ENCODE measurements around the gene TMEM131. TPM values are rescaled to one million over a fixed set of nuclear protein-coding genes. Genes with fewer than 3 reads are reported as not detected.
"Not testable (repeated sequence)": the region's sequence is repeated elsewhere in the genome, so short reads cannot be mapped to it uniquely, and the experiment has no call there.

The TMEM131 gene
- total RNA-seq, 1 donor from 2014 or later = 41.3 TPM

DNA sequence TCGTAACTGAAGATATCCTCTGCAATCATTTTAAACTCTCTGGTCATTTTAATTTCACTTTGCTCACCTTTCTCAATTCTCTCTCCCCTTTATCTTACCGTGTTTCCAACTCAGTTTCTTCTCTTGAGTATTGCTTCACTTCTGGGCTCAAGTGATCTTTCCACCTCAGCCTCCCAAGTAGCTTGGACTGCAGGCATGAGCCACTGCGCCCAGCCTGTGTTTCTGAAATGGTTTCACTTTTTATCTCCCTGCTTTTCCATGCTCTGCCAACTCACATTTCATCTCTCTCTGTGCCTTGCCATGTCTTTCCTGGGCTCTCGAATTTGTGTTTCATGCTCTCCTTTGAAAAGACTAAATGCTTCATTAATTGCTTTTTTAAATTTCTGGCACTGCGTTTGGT, 30.5 kb upstream of the TMEM131 start:
- Mint-ChIP-seq H3K36me3 (no peaks in the 10 kb centered on the region), H3K4me3 (no peak overlapping the region), H3K9me3 (no peaks in the 10 kb centered on the region), H3K4me1 (ENCODE audit: unreplicated experiment) (peaks cover 9% of the 10 kb centered on the region), H3K27ac (no peak overlapping the region), H3K27me3 (peaks cover 8% of the 10 kb centered on the region)
- DNase-seq (ENCODE audit: extremely low spot score, unreplicated experiment) = no peak
- TF ChIP-seq, protein P1, sequence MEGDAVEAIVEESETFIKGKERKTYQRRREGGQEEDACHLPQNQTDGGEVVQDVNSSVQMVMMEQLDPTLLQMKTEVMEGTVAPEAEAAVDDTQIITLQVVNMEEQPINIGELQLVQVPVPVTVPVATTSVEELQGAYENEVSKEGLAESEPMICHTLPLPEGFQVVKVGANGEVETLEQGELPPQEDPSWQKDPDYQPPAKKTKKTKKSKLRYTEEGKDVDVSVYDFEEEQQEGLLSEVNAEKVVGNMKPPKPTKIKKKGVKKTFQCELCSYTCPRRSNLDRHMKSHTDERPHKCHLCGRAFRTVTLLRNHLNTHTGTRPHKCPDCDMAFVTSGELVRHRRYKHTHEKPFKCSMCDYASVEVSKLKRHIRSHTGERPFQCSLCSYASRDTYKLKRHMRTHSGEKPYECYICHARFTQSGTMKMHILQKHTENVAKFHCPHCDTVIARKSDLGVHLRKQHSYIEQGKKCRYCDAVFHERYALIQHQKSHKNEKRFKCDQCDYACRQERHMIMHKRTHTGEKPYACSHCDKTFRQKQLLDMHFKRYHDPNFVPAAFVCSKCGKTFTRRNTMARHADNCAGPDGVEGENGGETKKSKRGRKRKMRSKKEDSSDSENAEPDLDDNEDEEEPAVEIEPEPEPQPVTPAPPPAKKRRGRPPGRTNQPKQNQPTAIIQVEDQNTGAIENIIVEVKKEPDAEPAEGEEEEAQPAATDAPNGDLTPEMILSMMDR (conservative IDR thresholded peaks at IDR 0.05) = no peak

DNA sequence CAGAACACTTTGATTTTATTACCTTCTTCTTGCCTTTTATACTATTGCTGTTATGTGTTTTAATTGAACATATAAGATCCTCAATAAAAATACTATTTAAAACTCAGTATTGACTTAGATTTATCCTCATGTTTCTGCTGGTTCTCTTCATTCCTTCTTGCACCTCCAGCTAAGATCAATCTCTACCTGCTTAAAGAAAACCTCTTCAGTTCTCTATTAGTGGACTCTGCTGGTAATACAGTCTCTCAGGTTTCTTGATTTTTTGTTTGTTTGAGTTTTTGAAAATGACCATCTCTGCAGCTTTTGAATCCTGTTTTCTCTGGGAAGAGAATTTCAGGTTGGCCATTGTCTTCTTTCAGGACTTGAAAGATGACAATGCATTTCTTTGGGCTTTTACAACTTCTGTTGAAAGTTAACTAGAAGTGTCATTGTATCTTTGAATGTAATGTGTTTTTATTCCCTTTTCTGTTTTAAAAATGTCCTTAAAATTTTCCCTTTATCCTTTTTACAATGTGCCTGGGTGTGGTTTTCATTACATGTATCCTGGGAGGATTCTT, 29.8 kb upstream of the TMEM131 start:
- peaks cover 9% of the 10 kb centered on the region for H3K4me1 Mint-ChIP-seq (ENCODE audit: unreplicated experiment)
- H3K36me3 Mint-ChIP-seq = no peaks in the 10 kb centered on the region
- no peak for DNase-seq (ENCODE audit: extremely low spot score, unreplicated experiment)
- H3K4me3 Mint-ChIP-seq = no peak overlapping the region
- TF ChIP-seq, protein P1 (conservative IDR thresholded peaks at IDR 0.05) = no peak
- H3K27me3 Mint-ChIP-seq = peaks cover 8% of the 10 kb centered on the region
- no peaks in the 10 kb centered on the region for H3K9me3 Mint-ChIP-seq
- H3K27ac Mint-ChIP-seq = no peak overlapping the region

DNA sequence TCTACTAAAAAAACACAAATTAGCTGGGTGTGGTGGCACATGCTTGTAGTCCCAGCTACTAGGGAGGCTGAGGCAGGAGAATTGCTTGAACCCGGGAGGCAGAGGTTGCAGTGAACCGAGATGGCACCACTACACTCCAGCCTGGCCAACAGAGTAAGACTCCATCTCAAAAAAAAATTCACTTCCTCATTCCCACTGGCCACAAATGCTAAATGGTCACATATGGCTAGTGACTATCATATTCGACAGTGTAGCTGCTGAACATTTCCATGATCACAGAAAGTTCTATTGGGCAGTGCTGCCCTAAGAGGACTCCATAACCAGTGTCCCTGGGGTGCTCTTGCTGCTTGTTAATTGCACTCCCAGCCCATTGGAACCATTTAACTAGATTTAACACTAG, 26.3 kb upstream of the TMEM131 start:
- not testable (repeated sequence) for H3K27ac Mint-ChIP-seq; H3K9me3 Mint-ChIP-seq; H3K4me3 Mint-ChIP-seq; H3K27me3 Mint-ChIP-seq; H3K4me1 Mint-ChIP-seq (ENCODE audit: unreplicated experiment); H3K36me3 Mint-ChIP-seq
- peak; percentile 13 for DNase-seq (ENCODE audit: extremely low spot score, unreplicated experiment)

DNA sequence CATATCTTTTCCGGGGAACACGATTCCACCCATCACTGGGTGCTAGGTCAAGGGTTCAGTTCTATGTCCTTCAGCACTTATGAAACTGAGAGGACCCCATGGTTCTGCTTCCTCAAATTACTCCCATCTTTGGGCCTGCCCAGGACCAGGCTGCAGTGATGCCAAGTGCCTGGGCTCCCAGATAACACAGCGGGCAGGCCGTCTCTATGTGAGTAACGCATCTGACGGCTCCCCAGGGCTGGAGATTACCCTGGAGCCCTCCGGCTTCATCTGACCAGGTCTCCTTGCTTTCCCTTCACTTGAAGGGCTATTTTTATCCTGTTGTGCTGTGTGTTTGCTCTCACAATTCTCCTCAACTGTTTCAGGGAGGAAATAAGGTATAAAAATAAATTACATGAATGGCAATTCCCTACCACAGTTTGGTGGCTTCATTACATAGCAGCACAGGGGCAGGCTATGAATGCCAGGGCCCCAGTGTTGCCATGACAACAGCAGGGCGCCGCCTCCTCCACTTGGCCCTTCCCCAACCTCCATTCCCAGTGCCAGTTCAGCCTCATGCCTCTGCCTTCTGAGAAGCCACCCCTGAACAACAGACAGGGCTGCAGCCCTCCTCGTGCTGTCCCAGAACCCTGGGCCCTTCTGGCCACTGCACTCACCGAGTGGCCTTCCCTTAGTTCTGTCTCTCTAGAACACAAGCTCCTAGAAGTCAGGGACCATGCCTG, 25.4 kb upstream of the TMEM131 start:
- no peaks in the 10 kb centered on the region for H3K36me3 Mint-ChIP-seq
- no peaks in the 10 kb centered on the region for H3K27me3 Mint-ChIP-seq
- no peaks in the 10 kb centered on the region for H3K4me1 Mint-ChIP-seq (ENCODE audit: unreplicated experiment)
- no peaks in the 10 kb centered on the region for H3K9me3 Mint-ChIP-seq
- no peak overlapping the region for H3K27ac Mint-ChIP-seq
- TF ChIP-seq, protein P1 (conservative IDR thresholded peaks at IDR 0.05) = no peak
- peak; percentile 45 for DNase-seq (ENCODE audit: extremely low spot score, unreplicated experiment)
- no peak overlapping the region for H3K4me3 Mint-ChIP-seq

DNA sequence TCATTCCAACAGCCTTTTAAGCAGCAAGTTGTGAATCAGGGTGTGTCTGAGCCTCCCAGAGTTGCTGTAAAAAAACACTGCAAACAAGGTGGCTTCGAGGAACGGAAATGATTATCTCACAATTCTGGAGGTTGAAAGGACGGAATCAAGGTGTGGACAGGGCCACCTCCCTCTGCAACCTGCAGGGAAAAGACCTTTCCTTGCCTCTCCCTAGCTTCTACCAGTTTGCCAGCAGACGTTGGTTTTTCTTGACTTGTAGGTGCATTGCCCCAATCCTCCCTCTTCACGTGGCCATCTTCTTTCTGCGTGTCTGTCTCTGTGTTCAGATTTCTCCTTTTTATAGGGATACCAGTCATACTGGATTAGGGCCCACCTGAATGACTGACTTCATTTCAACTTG, 24.8 kb upstream of the TMEM131 start:
- peak; percentile 20 for DNase-seq (ENCODE audit: extremely low spot score, unreplicated experiment)
- no peaks in the 10 kb centered on the region for H3K9me3 Mint-ChIP-seq
- no peak overlapping the region for H3K27ac Mint-ChIP-seq

More for the DNA sequence above, 24.8 kb upstream of the TMEM131 start:
- no peaks in the 10 kb centered on the region for H3K4me1 Mint-ChIP-seq (ENCODE audit: unreplicated experiment)
- H3K36me3 Mint-ChIP-seq = no peaks in the 10 kb centered on the region
- no peak overlapping the region for H3K4me3 Mint-ChIP-seq
- no peaks in the 10 kb centered on the region for H3K27me3 Mint-ChIP-seq
- TF ChIP-seq, protein P1 (conservative IDR thresholded peaks at IDR 0.05) = no peak

All from type B pancreatic cell (in vitro differentiated cells).